HepG2 (cell line): ENCODE results near the gene USP34. TPM values are rescaled to one million over a fixed set of nuclear protein-coding genes. Genes with fewer than 3 reads are reported as not detected.

Source experiments
- ATAC-seq: fragments of 200-7000 bp; cut with Tn5 transposase; 3 replicates; pipeline ENCODE4 v1.9.1; 2020; ENCODE audit warnings: mild to moderate bottlenecking, moderate library complexity
- BruUV-seq: library from RNA; stranded (reverse); fragments of 400-500 nt; replicated peaks from 2 replicates; lab custom pipeline; 2021; lab: Mats Ljungman, UMichigan
- CTCF ChIA-PET: fragments of 300-600 bp; formaldehyde crosslinking; extraction: SDS; loops from one replicate; lab custom pipeline; 2021; ENCODE audit warnings: low total read pairs, inconsistent platforms, low intra/inter-chr PET ratio; lab: Yijun Ruan, JAX
- POLR2A ChIA-PET: fragments of 350-600 bp; sonication (Branson Sonifier 250); formaldehyde crosslinking; loops from one replicate; lab custom pipeline; 2020; ENCODE audit warnings: antibody characterized with exemption, inconsistent platforms; lab: Yijun Ruan, JAX
- DNase-seq: peaks from one replicate; pipeline ENCODE4 v3.0.0-alpha.2; 2015; ENCODE audit warnings: low spot score
- FAIRE-seq: peaks from 3 replicates; lab custom pipeline; 2011; peaks lifted over from hg19 to GRCh38; lab: Jason Lieb, UNC
- H2AFZ ChIP-seq: one replicate; pipeline ENCODE4 v1.6.1; 2011; ENCODE audit warnings: low read length, inconsistent platforms
- H3K27ac ChIP-seq: fragments of 300-600 bp; 3 replicates; pipeline ENCODE4 v1.8.0; 2011; ENCODE audit warnings: mixed run types, mild to moderate bottlenecking, mixed read lengths, low read length, inconsistent platforms; ENCODE audit not compliant: insufficient read depth; ENCODE audit errors: extremely low read length
- H3K27me3 ChIP-seq, 2 experiments: fragments of 200-600 bp in 1 of 2; 2 replicates in 1 of 2; 3 replicates in 1 of 2; pipeline versions ENCODE4 v1.6.0 to v1.8.0; 2011; ENCODE audit warnings: low read length in 2 of 2, mild to moderate bottlenecking in 2 of 2, moderate library complexity in 2 of 2, inconsistent platforms in 1 of 2; ENCODE audit not compliant: insufficient read depth in 2 of 2, control insufficient read depth in 1 of 2
- H3K36me3 ChIP-seq, 2 experiments: fragments of 200-600 bp in 1 of 2; replicated peaks in 1 of 2; 2 replicates in 1 of 2; 3 replicates in 1 of 2; pipeline versions ENCODE4 v1.5.1 to v1.8.0; 2011; ENCODE audit warnings: low read length in 2 of 2, inconsistent platforms in 1 of 2; ENCODE audit not compliant: insufficient read depth in 2 of 2, control insufficient read depth in 1 of 2
- H3K4me1 ChIP-seq: 2 replicates; pipeline ENCODE4 v1.5.1; 2012; ENCODE audit warnings: low read length, inconsistent platforms; ENCODE audit not compliant: insufficient read depth
- H3K4me2 ChIP-seq: 2 replicates; pipeline ENCODE4 v1.6.0; 2011; ENCODE audit warnings: low read depth, low read length, inconsistent platforms
- H3K4me3 ChIP-seq, 3 experiments: fragments of 200-600 bp in 1 of 3; sonication (generic), shearing (Covaris generic) in 1 of 3; replicated peaks in 1 of 3; 2 replicates each; pipeline ENCODE4 v1.5.1; 2011 to 2016; ENCODE audit warnings: low read length in 3 of 3, inconsistent platforms in 2 of 3, low read depth in 2 of 3, mild to moderate bottlenecking in 2 of 3, control low read depth in 1 of 3, mixed read lengths in 1 of 3; ENCODE audit not compliant: insufficient read depth in 1 of 3
- H3K79me2 ChIP-seq: one replicate; pipeline ENCODE4 v1.6.1; 2011; ENCODE audit warnings: low read length, inconsistent platforms; ENCODE audit not compliant: insufficient read depth
- H3K9ac ChIP-seq: 2 replicates; pipeline ENCODE4 v1.6.0; 2011; ENCODE audit warnings: mild to moderate bottlenecking, low read depth, low read length, inconsistent platforms; ENCODE audit not compliant: insufficient read depth
- H3K9me3 ChIP-seq: 2 replicates; pipeline ENCODE4 v1.5.1; 2012; ENCODE audit warnings: mild to moderate bottlenecking, low read length
- H4K20me1 ChIP-seq: 2 replicates; pipeline ENCODE4 v1.6.0; 2011; ENCODE audit warnings: inconsistent platforms, mild to moderate bottlenecking, low read length, moderate library complexity; ENCODE audit not compliant: insufficient read depth
- ARID3A ChIP-seq: IDR thresholded peaks from 2 replicates; pipeline ENCODE4 v1.6.1; 2012; ENCODE audit warnings: low read depth, low read length, improper control_type of control experiment
- ATF3 ChIP-seq: sonication (generic); formaldehyde crosslinking; IDR thresholded peaks from 2 replicates; pipeline ENCODE4 v1.4.0; 2020; ENCODE audit warnings: missing genetic modification reagents
- ISX ChIP-seq: sonication (generic); formaldehyde crosslinking; conservative IDR thresholded peaks from 2 replicates; pipeline ENCODE4 v1.5.0; 2020; ENCODE audit warnings: missing genetic modification reagents
- NFYB ChIP-seq: sonication (generic); formaldehyde crosslinking; IDR thresholded peaks from 2 replicates; pipeline ENCODE4 v1.4.0; 2020; ENCODE audit warnings: missing genetic modification reagents
- POLR2G ChIP-seq: fragments of 200-400 bp; formaldehyde crosslinking; IDR thresholded peaks from 2 replicates; pipeline ENCODE4 v1.6.1; 2018; ENCODE audit warnings: mild to moderate bottlenecking, low read depth, low read length, moderate library complexity
- RBM22 ChIP-seq: fragments of 200-400 bp; formaldehyde crosslinking; optimal IDR thresholded peaks from 2 replicates; pipeline ENCODE3; 2017; ENCODE audit warnings: mild to moderate bottlenecking, low read length, moderate library complexity
- SIX1 ChIP-seq: sonication (generic); formaldehyde crosslinking; IDR thresholded peaks from 2 replicates; pipeline ENCODE4 v1.4.0; 2020; ENCODE audit warnings: missing genetic modification reagents, borderline replicate concordance
- ZNF143 ChIP-seq: sonication (generic); formaldehyde crosslinking; IDR thresholded peaks from 2 replicates; pipeline ENCODE4 v1.4.0; 2020; ENCODE audit warnings: missing genetic modification reagents
- WGBS: methylation state at CpG from one replicate; pipeline ENCODE4 v1.1.6; 2017; ENCODE audit warnings: low lambda C conversion rate; 5-methylcytosine and 5-hydroxymethylcytosine counted together
- in situ Hi-C: cut with HindIII; loops from 2 replicates; pipeline ENCODE4 v1.10.0; 2017; ENCODE audit warnings: low pct_unique_long_range_greater_than_20kb; ENCODE audit not compliant: extremely low pct_ligation_motif_present
- intact Hi-C: fragments of 100-400 bp; cut with micrococcal nuclease; formaldehyde crosslinking; loops from one replicate; pipeline ENCODE4 v1.10.0; 2022; ENCODE audit not compliant: unreplicated experiment
- polyA plus RNA-seq, 8 experiments: library from polyadenylated mRNA; depleted of rRNA in 3 of 8; stranded (reverse) in 7 of 8; unstranded in 1 of 8; fragments of >200 nt; fragmentation: Illumina TruSeq in 4 of 8; extraction: Trizol in 4 of 8; gene quantifications; 2 replicates each; pipeline versions ENCODE4 v1.2.1 to v1.2.3, GENCODE V29; 2011 to 2016; ENCODE audit warnings: low read depth in 4 of 8, missing spikeins in 1 of 8, mixed read lengths in 1 of 8; ENCODE audit not compliant: insufficient read depth in 1 of 8
- total RNA-seq, 5 experiments: library from RNA; depleted of rRNA; stranded (reverse); fragments of >200 nt; fragmentation: Illumina TruSeq; extraction: Trizol; gene quantifications; 2 replicates each; pipeline ENCODE4 v1.2.3, GENCODE V29; 2016; ENCODE audit warnings: low read depth in 1 of 5

USP34 gene
- total and polyA plus RNA-seq, 2 of the 13 experiments (the other 11 are each of a cell fraction or from before 2014, with no cell fraction given), result 99.2 to 100 TPM

- Histone ChIP-seq H3K4me2 (no peak overlapping the region), H3K9me3 (no peaks in the 10 kb centered on the region), H3K27me3 (no peaks in the 10 kb centered on the region), H2AFZ (no peak overlapping the region), H3K4me3 (no peak overlapping the region), H3K79me2 (no peaks in the 10 kb centered on the region)
- no peak for DNase-seq
- ATAC-seq, result peak; percentile 9; the same call in 1 of the 3 replicates
- intact Hi-C loops, result no loop called here
- in situ Hi-C loops, result no loop called here
- CTCF ChIA-PET, result no interaction called here
- TF ChIP-seq RBM22 (peak; percentile 72), ISX (CRISPR knock-in tag) (no peak)
- TF ChIP-seq, all 625 proteins: peak for 1
- no peak for FAIRE-seq
- H3K9ac ChIP-seq, result no peak overlapping the region
- BruUV-seq, result no TSS peak
- H4K20me1 ChIP-seq, result no peaks in the 10 kb centered on the region
- no peak overlapping the region for H3K27ac ChIP-seq
- POLR2A ChIA-PET, result interaction anchor here (1.7 kb wide), 1 partner anchor 16 kb away, joined by 11 read pairs; no protein-coding TSS in a partner anchor
- WGBS, result 95% methylated on average over 4 of the region's 4 CpGs
- H3K4me1 ChIP-seq, result no peaks in the 10 kb centered on the region
- peaks cover 10 to 37% of the 10 kb centered on the region in 2 experiments; a peak in 4 of 5 replicates for H3K36me3 ChIP-seq
Observed at GRCh38 chr2:61193670-61194561, 277.0 kb downstream of the USP34 start.

- ATAC-seq, result no peak
- Histone ChIP-seq H3K4me1 (peaks cover 18% of the 10 kb centered on the region), H3K9ac (no peak overlapping the region), H4K20me1 (peaks cover 3% of the 10 kb centered on the region; the same call in 1 of the 2 replicates), H3K79me2 (peaks cover 17% of the 10 kb centered on the region), H3K4me3 (no peak overlapping the region), H3K4me2 (no peak overlapping the region), H3K36me3 (peaks cover 41 to 89% of the 10 kb centered on the region in 2 experiments), H3K27me3 (no peaks in the 10 kb centered on the region), H3K27ac (no peak overlapping the region), H2AFZ (no peak overlapping the region), H3K9me3 (no peaks in the 10 kb centered on the region)
- no TSS peak for BruUV-seq
- no peak for DNase-seq
- in situ Hi-C loops (no loop called here), intact Hi-C loops (no loop called here)
- no peak for FAIRE-seq
- ChIA-PET POLR2A (no interaction called here), CTCF (no interaction called here)
- TF ChIP-seq ARID3A (no peak), POLR2G (peak; percentile 42; the same call in 1 of the 2 replicates), SIX1 (CRISPR knock-in tag) (no peak), RBM22 (peak; percentile 94), NFYB (CRISPR knock-in tag) (no peak), ZNF143 (CRISPR knock-in tag) (no peak), ATF3 (no peak)
- 89% methylated on average over 4 of the region's 4 CpGs for WGBS
Observed at GRCh38 chr2:61187085-61187484, 283.8 kb downstream of the USP34 start.
